HG03139 (cell line): Measurements from ENCODE around the gene PRSS58.

Experiments used
- ATAC-seq: cut with Tn5 transposase; IDR thresholded peaks from one replicate; pipeline ENCODE4 v1.9.1; 2021; ENCODE audit not compliant: unreplicated experiment

Gene PRSS58, protein sequence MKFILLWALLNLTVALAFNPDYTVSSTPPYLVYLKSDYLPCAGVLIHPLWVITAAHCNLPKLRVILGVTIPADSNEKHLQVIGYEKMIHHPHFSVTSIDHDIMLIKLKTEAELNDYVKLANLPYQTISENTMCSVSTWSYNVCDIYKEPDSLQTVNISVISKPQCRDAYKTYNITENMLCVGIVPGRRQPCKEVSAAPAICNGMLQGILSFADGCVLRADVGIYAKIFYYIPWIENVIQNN

GRCh38 chr7:142257958-142258357 lies at the start of gene PRSS58:
TSS of gene PRSS58 (minus strand) at chr7:142258058. CDS start at chr7:142257707, 351 bp downstream.
- ATAC-seq, result no peak

GRCh38 chr7:142307246-142307900 lies 49.5 kb upstream of the PRSS58 start:
- no peak for ATAC-seq

- ATAC-seq, result no peak
These were observed 45.8 kb upstream of the PRSS58 start for GRCh38 chr7:142303650-142304049.

DNA sequence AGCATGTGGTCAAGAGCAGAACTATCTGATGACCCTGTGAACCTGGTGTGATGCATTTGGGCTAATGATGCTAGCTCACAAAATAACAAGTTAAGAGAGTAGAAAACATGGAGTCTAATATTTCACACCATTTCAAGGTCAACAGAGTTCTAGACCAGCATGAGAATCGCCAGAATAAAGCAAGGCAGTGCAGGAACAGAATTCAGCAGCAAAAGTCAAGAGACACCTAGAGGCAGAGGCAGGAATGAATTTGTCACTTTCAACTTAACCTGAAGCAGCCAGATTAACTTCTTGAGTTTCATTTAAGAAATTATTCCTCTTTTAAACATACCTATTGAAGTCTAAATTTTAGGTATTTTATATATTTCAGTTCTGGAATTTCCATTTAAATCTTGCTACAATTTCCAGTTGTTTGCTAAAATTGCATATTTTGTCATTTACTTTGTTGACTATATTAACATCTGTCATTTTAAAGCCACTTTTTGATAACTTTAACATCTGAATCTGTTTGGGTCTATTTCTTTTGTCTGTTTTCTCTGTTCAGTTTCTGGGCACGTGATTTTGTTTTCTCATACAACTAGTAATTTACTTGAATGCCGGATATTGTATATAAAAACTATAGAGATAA lies 44.2 kb upstream of the PRSS58 start:
- no peak for ATAC-seq

- ATAC-seq, result no peak
These were observed 43.4 kb upstream of the PRSS58 start for GRCh38 chr7:142301299-142301698.

GRCh38 chr7:142300689-142301088 lies 42.8 kb upstream of the PRSS58 start:
- no peak for ATAC-seq

GRCh38 chr7:142299237-142299781 lies 41.5 kb upstream of the PRSS58 start:
- no peak for ATAC-seq

DNA sequence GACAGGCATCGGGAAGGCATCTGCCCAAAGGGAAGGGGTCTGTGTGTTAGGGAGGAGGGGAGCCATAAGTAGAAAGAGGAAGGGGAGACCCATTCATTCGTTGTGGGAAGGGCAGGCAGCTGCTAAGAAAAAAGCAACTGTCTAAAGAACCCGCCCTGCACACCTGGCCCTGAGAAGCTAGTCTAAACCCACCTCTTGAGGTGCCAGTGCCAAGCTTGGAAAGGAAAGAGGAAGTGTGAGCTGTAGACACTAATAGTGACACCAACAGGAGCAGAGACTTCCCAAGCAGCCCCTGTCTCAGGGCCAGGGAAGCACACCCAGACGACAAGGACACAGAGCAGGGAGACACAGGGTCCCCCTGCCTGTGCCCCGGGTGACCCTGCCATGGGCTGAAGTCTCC lies 40.8 kb upstream of the PRSS58 start:
- ATAC-seq, result no peak

DNA sequence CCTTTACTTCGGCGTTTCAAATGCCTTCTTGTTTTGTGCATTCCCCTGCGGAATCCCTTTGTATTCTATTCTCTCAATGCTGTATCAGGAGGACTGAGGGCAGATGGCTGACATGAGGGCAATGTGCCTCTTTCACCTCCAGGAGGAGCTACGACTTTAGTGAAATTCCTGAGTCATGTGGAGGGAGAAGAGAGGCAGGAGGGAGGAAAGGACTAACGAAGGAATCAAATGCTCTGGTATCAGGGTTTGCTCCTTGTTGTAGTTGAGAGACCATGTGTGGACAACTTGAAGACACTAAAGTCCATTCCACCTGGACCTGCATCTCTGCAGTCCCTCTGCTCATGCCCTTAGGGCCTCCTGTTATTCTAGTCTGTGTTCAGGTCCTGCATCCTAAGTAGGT lies 40.2 kb upstream of the PRSS58 start:
- no peak for ATAC-seq

- ATAC-seq, result no peak
These were observed 22.4 kb upstream of the PRSS58 start for GRCh38 chr7:142280263-142280662.

- no peak for ATAC-seq
These were observed 21.7 kb upstream of the PRSS58 start for GRCh38 chr7:142279601-142280000.

DNA sequence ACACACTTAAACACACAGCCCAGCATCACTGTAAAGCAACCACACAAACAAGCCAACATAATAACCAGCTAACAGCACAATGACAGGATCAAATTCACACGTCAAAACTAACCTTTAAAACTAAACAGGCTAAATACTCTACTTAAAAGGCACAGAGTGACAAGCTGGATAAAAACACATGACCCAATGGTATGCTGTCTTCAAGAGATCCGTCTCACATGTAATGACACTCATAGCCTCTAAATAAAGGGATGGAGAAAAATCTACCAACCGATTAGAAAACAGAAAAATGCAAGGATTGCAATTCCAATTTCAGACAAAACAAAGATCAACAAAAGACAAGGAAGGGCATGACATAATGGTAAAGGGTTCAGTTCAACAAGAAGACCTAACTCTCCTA lies 17.2 kb upstream of the PRSS58 start:
- ATAC-seq, result no peak

GRCh38 chr7:142272841-142273240 lies 15.0 kb upstream of the PRSS58 start:
- ATAC-seq, result no peak

GRCh38 chr7:142263598-142264380 lies 5.9 kb upstream of the PRSS58 start:
- ATAC-seq, result no peak

- no peak for ATAC-seq
These were observed 7.2 kb downstream of the PRSS58 start for GRCh38 chr7:142250705-142251104.

DNA sequence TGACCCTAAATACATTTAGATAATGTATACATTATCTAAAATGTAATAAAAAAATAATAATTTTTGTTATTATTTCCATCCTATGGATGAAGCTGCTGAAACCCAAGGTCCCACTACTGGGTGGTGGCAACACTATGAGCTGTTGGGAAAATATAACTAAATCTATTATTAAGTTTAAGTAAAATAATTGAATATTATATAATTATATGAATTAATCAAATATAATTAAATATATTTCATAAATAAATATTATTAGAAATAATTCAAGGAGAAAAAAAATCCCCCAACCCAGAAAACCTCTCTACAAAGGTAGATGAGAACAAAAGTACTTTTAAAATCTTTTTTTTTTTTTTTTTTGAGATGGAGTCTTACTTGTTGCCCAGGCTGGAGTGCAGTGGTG lies 7.9 kb downstream of the PRSS58 start:
- ATAC-seq, result no peak

GRCh38 chr7:142248166-142249160 lies 9.4 kb downstream of the PRSS58 start:
- no peak for ATAC-seq

DNA sequence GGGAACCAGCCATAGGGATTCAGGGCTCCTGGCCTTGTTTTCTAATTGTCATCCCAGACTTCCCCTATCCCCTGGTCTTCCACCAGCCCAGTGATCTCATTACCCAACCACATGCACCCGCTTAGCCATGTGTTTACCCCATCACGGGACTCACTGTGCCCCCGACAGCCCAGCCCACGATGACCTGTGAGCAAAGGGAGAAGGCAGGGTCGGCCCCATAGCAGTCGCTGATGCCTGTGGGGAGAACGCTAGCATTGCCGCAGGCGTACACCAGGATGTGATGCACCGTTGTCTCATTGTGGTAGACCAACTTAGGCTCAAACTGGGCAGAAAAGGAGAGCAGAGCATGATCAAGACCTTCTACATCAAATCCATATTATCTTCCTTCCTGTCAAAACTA lies 14.0 kb downstream of the PRSS58 start:
- no peak for ATAC-seq

- no peak for ATAC-seq
These were observed 17.3 kb downstream of the PRSS58 start for GRCh38 chr7:142240546-142240945.

GRCh38 chr7:142231716-142232115 lies 26.1 kb downstream of the PRSS58 start:
- ATAC-seq, result no peak
